Esophagus mucosa (tissue), 1 donor: ENCODE results near the gene PRKCE. TPM values are rescaled to one million over a fixed set of nuclear protein-coding genes. Genes with fewer than 3 reads are reported as not detected.
A peak's percentile ranks its signal among the peaks of the same experiment; 100 is the strongest.

Source experiments
- ATAC-seq: fragments of 200-7000 bp; cut with Tn5 transposase; one replicate; pipeline ENCODE4 v1.9.1; 2020
- total RNA-seq: library from RNA; stranded (reverse); gene quantifications from one replicate; pipeline ENCODE4 v1.2.4, GENCODE V29; 2023
- donor health status: DM: yes; HTN: yes; CAD: no.

PRKCE gene
- total RNA-seq, 1 donor from 2014 or later: 13.1 TPM

DNA sequence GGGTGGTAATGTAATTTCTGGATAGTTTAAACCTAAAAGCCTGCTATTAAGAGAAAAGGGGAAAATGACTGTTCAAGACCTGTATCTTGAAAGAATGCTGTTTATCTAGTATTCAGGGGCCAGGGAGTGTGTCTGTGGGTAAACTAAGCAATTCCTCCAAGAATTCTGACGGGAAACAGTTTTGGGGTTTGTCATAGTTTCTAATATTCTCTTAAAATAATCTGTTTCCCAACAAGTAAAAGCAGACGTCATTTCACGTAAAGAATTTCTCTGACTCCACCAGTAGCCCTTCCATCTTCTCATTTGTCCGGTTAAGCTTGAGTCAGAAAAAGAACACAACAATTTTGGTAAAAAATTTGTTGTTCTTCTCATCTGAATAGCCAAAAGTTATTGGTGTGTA is 413.7 kb downstream of the PRKCE start:
- no peak for ATAC-seq

DNA sequence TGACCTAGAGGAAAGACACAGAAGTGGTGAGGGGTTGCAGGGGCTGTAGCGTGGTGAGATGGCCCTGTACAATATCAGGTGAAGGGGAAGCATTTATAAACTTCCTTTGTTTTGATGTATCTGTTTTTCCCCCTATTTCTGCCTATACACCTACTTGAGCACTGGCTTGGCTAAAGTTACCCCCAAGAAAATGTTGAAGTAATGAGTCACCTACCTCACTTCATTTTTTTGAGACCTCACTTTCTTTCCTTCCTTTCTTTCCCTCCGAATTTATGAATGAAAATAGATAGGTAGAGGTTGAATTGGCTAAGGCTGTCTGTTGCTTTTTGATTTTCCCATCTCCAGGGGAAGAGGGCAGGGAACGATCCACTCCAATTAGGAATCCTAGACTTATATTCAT is 414.6 kb downstream of the PRKCE start:
- no peak for ATAC-seq

DNA sequence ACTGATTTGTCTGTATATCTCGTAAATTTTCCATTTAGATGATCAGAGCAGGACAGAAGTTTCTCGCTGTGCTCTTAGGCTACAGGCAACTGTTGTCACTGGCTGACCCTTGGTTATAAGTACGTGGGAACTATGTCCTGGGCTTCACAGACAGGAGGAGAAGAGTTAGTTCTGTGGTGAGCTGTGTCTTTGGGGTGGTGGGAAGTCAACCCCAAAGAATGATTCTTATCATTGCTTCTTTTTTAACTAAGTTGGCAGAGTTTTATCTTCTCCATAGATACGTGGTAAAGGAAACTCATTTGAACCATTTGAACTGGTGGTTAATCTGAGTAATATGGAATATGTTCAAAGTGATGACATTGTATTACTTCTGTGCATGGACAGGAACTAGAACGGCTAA is 415.1 kb downstream of the PRKCE start:
- ATAC-seq: no peak

DNA sequence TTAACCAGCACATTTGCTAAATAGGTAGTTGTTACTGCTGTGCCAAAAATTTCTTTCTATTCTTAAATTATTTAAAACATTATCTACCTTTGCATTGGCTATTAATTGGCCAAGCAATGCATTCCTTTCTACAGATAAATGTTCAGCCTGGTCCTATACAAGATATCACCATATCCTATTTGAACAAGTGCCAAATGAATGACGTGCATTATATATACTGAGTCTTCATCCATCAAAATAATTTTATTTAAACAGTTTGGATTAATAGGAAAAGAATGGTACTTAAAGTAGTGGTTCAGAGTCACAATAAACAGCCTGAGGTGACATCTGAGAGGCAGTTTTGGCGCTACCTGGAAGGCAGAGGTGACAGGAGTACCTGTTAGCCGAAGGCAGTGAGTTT is 415.6 kb downstream of the PRKCE start:
- no peak for ATAC-seq

DNA sequence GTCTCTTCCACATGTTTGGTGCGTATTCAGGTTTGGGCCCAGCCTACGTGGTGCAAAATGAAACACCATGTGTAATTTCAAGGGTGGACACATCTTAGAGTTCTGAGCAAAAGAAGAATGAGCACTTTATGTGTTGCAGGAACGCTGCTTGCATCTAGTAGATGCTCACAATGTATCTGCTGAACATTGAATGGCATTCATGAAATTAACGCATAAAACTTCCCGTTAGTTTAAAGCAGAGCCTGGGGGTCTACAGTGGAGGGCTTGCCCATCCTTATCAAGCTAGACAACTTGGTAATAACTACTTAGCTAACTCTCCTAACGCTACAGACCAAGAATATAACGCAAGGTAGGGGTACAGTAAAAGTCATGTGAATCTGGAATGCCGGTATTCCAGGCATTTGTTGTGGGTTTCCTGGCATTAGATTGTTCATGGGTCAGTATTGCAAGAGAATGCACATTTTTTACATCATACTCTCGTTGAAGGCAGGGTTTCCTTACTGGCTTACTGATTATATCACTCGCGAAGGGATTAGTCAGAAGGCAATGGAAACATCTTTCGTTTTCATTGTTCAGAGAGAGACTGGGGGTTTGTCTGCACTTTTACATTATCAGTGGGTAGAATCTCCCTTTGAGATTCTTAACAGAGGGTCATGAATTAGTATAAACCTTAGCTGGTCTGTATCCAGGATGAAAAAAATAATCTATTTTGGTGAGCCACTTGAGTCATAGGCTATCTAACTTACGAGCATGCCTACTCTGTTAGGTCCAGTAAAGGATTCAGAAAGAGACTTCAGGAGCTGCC is 416.2 kb downstream of the PRKCE start:
- no peak for ATAC-seq

DNA sequence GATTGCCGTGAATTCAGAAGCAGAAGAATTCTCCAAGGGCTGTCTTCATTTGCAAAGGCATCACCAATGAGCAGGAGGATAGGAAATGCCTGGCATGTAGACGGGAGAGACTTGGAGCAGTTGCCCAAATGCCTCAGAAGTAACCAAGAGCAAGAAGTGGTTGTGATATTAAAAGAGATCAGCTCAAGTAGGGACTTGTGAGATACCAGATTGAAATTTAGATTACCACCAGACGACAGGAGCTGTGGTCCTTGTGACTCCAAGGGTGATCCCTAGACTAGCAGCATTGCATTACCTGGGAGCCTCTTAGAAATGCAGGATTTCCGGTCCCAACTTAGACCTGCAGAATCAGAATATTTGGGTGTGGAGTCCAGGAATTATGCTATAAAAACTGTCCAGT is 417.2 kb downstream of the PRKCE start:
- no peak for ATAC-seq

DNA sequence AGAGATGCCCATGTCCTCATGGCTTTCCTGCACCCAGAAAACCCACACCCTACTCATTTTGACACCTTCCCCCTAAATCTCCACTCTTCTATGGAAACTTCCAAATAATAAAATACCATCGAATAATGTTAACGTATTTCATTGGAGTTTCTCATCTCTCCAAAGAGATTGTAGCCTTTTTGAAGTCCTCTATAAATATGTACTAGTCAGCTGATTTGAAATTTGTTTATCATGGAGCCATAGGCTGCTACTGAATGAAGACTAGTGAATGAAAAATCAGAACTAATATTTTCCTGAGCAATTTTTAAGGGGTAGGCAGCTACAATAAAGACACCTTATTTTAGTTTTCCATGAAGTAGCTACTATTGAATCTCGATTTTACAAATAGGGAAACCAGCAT is 419.6 kb downstream of the PRKCE start:
- ATAC-seq: no peak

DNA sequence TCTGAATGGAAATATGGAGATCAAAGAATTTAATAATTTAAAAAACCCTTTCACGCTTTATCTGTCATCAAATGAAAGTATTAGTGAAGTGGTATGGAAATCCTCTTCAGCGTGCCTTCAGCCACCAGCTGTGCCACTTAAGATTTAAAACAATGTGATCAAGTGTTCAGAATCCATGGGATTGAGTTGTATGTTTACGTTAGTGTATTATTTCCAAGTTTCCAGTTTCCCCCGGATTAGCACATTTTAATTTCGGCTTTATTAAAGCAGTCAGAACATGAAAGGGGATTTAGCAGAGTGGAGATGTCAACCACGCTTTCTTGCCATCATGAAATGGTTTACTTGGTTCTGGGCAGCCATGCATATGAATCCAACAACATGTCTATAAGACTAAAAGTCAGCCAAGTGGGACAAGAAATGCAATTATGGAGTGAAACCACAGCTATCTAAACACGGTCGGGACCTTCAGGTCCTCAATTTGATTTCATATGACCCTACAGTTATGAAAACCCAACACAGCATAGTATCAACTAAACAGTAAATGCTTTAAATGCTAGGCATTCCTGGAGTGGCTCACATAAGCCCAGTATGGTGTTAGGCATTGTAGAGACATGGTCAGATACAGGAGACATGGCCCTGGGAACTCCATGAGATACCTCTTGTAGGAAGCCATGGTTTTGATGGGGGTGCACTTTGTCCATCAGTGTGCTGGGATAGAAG is 420.8 kb downstream of the PRKCE start:
- ATAC-seq: no peak

DNA sequence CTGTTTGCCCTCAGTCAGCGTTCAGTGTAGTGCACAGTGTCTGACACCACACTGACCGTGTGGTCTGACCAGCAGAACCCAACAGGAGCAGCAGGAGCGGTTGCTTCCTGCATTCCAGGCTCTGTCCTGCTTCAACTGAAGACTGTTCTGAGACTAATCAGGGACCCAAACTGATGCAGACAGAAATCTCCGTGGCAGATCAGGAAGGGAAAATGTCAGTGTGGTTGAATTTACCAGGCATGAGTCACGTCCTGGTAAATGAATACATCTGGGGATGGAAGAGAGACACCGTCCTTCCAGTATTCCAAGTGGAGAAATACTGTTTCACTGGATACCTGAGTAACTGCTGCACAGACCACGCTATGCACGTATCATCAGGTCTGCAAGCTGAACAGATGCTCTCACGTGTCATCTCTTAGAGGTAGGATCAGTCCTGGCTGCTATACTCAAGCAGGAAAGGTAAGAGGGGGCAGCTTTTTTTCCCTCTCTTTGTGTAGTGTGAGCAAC is 422.1 kb downstream of the PRKCE start:
- ATAC-seq: peak; percentile 51

DNA sequence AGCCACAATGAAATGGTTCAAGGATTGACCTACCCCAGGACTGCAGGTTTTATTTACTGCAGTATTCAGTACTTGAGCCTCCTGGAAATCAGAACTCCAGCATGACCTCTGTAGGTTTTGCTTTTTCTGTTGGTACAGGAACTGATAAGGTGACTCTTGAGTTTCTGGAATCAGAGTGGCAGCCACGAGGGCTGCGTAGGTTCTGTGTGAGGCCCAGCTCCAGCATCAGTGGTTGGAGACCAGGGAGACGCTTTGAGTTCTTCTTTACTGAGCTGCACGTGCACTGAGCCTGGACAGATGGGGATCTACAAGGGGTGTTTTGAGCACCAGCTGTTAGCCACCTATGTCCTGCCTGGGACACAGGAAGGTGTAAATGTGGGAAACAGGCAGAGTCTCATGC is 423.0 kb downstream of the PRKCE start:
- ATAC-seq: no peak

DNA sequence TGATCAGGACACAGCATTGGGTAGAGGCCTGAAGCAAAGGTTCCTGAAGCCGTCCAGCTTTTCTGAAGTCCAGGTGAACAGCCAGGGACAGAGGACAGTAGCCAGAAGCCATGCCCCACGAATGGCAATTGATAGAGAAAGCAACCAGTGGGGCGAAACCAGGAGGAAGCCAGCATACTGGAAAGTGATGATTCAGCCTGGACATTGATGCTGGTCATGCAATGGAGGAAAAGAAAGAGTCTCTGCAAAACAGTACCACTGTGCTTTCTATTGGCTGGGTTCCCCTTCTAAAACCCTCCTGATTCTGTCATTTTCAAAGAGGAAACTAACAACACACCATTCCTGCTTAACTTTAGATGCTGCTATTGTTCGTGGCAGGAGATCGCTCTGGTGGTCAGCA is 424.4 kb downstream of the PRKCE start:
- no peak for ATAC-seq

DNA sequence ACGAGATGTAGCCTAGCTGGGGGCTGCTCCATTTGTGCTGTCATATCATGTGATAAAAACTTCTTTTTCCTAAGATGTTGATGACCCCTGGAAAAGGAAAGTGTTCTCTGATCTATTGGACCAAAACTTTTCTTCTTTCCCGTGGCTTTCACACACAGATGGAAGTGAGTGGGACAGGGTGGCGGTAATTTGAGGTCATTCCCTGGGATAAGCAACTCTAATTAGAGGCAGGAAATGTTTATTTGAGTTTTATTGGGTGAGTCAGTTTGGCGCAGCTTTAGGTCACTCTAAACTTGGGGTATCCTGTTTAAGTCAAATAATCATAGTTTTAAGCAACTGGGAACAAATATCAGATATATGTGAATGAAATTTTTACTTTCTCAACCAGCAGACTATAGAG is 424.8 kb downstream of the PRKCE start:
- no peak for ATAC-seq

DNA sequence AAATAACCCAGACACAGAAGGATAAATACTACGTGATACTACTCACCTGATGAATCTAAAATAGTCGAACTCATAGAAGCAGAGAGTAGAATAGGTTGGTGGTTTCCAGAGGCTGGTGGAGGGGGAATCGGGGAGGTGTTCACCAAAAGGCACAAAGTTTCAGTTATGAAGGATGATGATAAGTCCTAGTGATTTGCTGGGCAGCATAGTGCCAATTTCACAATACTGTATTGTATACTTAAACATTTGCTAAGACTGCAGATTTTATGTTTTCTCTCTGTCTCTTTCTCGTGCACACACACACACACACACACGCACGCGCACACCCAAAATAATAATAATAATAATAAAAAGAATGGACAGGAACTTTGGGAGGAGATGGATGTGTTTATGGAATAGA is 425.4 kb downstream of the PRKCE start:
- no peak for ATAC-seq

DNA sequence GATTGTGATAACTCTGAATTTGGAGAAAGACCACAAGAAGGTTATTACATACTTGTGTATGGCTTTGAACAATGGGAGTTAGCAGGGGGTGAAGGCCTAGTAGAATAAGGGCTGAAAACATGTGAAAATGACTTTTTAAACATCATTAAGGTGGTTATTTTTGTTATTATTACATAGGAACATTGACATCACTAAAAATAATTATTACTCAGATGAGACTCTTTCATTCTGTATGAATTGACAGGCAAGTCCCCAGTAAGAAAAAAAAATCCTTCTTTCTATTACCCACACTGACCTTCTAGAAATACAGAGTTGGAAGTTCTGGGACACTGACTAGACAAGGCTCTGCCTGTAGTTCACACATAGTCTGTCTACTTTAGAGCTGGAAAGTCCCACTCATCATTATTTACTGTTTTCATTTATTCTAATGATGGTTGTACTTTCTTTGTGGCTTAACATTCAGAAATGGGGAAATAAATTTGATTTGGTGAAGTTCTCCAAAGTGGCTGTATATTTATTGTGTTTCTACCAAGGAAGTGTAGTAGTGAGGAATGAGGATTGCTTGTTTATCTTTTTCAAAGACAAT is 426.1 kb downstream of the PRKCE start:
- ATAC-seq: no peak

DNA sequence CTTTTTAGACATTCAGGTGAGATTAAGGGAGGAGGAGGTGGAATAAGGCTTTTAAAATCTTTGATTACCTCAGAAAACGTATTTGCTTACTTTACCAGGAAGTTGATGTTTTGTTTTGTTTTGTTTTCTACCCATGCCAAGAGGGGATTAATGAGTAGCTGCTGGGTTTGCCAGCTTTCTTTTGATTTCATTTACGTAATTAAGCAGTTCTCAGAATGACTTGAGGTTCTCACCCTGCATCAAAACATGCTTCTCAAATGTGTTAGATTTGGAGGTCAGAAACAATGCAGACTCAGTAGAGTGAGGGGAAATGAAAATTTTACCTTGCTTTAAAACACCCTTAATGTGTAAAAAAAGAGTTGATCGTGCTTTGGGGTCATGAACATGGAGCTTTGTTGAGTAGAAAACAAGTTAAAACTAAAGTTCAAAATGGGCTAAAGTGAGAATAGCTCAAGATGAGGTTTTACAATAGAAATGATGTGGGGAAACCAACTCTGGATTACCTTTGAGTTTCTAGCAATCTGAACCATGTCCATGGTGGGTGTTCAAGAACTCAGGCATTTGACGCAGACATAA is 428.6 kb downstream of the PRKCE start:
- ATAC-seq: no peak

DNA sequence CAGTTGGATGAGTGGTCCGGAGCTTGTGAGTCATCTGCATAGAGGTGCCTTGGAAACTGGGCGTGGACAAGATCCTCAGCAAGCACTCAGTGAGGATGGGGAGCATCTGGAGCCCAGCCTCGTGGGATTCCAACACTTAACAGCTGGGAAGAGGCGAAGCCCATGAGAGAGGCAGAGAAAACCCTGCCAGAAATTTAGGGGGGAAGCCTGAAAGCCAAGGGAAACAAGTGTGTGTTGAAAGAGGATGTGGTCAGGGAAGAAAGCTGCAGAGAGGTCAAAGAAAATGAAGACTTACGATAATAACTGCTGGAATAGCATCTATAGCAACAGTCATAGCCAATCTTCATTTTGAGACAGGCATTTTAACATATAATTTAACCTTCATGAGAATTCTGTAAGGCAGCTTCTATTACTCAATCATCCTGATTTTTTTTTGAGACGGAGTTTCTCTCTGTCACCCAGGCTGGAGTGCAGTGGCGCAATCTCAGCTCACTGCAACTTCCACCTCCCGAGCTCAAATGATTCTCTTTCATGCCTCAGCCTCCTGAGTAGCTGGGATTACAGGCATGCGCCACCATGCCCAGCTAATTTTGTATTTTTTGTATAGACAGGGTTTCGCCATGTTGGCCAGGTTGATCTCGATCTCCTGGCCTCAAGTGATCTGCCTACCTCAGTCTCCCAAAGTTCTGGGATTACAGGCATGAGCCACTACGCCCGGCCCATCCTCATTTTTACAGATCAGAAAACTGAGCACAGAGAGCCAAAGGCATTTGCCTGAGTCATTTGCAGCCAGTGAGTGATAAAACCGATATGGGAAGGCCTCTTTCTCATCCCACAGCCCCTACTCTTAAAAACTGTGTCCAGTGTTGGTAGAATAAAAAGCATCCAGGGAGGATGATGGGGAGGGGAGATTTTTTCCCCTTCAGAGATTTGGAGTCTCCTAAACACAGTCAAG is 431.3 kb downstream of the PRKCE start:
- ATAC-seq: peak; percentile 34

DNA sequence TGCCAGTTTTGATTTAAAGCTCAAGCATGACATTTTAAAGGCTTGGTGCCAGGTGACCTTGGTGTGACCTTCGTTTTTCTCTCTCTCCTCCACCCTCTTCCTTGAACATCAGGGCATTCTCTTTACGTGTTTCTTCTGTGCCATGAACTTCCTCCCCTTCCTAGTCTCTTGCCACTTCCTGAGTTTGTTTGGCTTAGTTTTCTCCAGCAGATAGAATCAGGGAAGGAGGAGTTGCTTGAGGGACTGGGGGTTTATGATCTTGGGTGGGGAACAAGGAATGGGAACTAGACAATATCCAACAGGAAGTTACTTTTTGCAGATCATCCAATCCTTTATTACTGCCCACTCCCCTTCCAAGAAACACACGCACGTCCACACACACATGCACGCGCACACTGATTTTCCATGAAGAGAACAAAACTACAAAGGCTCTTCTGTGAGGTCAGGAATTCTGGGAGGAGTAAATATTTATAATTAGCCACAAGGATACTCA is 435.1 kb downstream of the PRKCE start:
- no peak for ATAC-seq

DNA sequence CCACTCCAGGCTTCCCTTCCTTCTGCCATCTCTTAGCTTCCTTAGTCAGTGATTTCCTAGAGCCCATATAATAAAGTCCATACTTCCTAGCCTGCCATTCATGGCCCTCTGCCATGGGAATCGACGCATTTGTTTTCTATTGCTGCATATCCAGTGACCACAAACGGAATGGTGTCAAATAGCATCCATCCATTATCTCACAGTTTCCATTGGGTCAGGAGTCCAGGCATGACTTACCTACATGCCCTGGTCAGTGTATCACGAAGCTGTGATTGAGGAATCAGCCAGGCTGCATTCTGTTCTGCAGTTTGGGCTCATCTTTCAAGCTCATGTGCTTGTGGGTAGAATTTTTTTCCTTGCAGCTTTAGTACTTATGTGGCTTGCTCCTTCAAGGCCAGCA is 436.0 kb downstream of the PRKCE start:
- ATAC-seq: no peak

DNA sequence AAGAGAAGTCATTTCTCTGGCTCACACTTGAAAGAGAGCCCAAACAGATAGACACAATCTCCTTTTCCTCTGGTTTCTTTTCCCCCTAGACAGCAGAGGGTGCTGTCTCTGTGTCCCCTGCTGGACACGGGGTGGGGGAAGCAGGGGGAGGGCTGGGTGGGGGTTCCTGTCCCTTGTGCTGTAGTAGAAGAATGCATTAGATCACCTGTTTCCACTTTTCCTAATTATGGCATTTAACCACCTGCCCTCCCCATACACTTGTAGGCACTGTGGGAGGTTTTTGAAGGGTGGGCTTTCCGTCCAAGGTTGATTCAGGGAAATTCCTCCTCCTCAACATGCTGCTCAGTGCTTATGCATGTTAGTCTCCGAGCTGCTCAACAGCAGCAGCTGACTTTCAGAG is 439.5 kb downstream of the PRKCE start:
- ATAC-seq: peak; percentile 17

DNA sequence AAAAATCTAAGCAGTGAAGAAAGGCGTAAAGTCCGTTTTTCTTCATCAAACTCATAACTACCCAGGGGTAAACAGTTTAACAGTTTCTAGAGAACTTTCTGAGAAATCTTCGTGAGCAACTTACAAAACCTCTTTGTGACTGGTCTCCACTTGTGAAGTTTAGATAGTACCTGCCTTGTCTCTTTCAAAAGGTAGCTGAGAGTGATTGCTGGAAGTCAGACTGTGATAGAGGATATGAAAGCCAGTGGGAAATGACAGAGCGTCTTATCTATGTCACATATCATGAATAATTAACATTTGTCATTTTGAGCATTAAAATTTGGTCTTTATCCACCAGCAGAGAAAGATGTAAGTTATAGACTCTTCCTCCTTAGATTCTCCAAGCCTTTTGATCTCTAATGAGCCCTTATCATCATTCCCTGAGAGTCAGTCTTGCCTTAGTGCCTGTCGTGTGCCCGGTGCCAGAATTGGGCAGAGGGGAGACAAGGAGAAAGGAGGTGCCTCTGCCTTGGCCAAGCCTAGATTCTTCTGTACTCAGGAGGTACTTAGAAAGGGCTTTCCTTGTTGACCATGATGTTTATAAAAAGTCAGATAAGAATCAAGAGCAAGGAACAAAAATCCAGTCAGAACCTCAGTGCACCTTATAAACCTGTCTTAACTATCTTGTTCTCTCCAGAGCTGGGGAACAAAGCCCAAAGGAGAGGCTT is 440.6 kb downstream of the PRKCE start:
- no peak for ATAC-seq

DNA sequence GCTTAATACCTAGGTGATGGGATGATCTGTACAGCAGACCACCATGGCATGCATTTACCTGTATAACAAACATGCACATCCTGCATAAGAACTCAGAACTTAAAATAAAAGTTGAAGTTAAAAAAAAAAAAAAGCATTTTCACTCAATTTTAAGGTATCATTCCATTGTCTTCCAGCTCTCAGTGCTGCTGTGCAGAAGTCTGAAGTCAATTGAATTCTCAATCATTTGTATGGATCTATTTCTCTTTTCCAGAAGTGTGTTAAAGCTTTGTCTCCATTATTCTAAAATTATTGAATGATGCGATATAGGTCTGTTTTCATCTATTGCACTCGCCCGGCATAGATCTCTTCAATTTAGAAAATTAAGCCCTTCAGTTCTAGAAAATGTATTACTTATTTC is 443.2 kb downstream of the PRKCE start:
- ATAC-seq: no peak
